Muscle of leg (tissue), 11 donors: Measurements from ENCODE around the gene SOWAHA. TPM values are rescaled to one million over a fixed set of nuclear protein-coding genes. Genes with fewer than 3 reads are reported as not detected.

Experiments
- DNase-seq: peaks from one replicate; pipeline ENCODE4 v3.0.0; 2013
- H3K27ac ChIP-seq: one replicate; pipeline ENCODE4 v1.5.1; 2013; ENCODE audit warnings: mild to moderate bottlenecking, low read length, control low read depth
- H3K27me3 ChIP-seq: one replicate; pipeline ENCODE4 v1.6.1; 2013; ENCODE audit warnings: low read length; ENCODE audit not compliant: control insufficient read depth, insufficient read depth
- H3K36me3 ChIP-seq: one replicate; pipeline ENCODE4 v1.6.1; 2013; ENCODE audit warnings: low read length; ENCODE audit not compliant: control insufficient read depth, insufficient read depth
- H3K4me1 ChIP-seq: one replicate; pipeline ENCODE4 v1.6.1; 2013; ENCODE audit warnings: low read length; ENCODE audit not compliant: control insufficient read depth, insufficient read depth
- H3K4me3 ChIP-seq: one replicate; pipeline ENCODE4 v1.5.1; 2013; ENCODE audit warnings: low read length, control low read depth
- H3K9me3 ChIP-seq: replicated peaks from 2 replicates; pipeline ENCODE4 v1.6.1; 2013; ENCODE audit warnings: low read depth, low read length; ENCODE audit not compliant: control insufficient read depth
- WGBS: methylation state at CpG from one replicate; pipeline ENCODE4 v1.1.5; 2013; ENCODE audit warnings: missing lambda C conversion rate; ENCODE audit not compliant: insufficient coverage; 5-methylcytosine and 5-hydroxymethylcytosine counted together
- polyA plus RNA-seq, 8 donors: library from polyadenylated mRNA; unstranded; fragments of 120-200 nt; gene quantifications; one replicate each; pipeline versions ENCODE4 v1.2.1 to v1.2.3, GENCODE V29; 2013; ENCODE audit warnings: inconsistent platforms in 1 of 8, low replicate concordance in 1 of 8; ENCODE audit not compliant: insufficient read length in 8 of 8, insufficient read depth in 1 of 8
- total RNA-seq: library from RNA; stranded (reverse); fragments of 120-200 nt; gene quantifications from one replicate; pipeline ENCODE4 v1.2.4, GENCODE V29; 2013

Gene SOWAHA
- total and polyA plus RNA-seq, 9 donors: 0.04 to 2.5 (median 0.11) TPM; not detected in 1

- 87% methylated on average over 3 of the region's 3 CpGs for WGBS
- no peak overlapping the region for H3K27ac ChIP-seq
- H3K27me3 ChIP-seq: peaks cover 73% of the 10 kb centered on the region
- H3K9me3 ChIP-seq: no peaks in the 10 kb centered on the region
- no peaks in the 10 kb centered on the region for H3K36me3 ChIP-seq
- DNase-seq: no peak
- peaks cover 35% of the 10 kb centered on the region for H3K4me1 ChIP-seq
- H3K4me3 ChIP-seq: no peak overlapping the region
Observed at GRCh38 chr5:132824426-132824825, 11.3 kb downstream of the SOWAHA start.

GRCh38 chr5:132825033-132825833, 12.1 kb downstream of the SOWAHA start:
- H3K36me3 ChIP-seq: no peaks in the 10 kb centered on the region
- DNase-seq: no peak
- WGBS: 26% methylated on average over 67 of the region's 71 CpGs
- H3K4me3 ChIP-seq: no peak overlapping the region
- no peak overlapping the region for H3K27ac ChIP-seq
- H3K9me3 ChIP-seq: no peaks in the 10 kb centered on the region
- peaks cover 71% of the 10 kb centered on the region for H3K27me3 ChIP-seq
- H3K4me1 ChIP-seq: peaks cover 34% of the 10 kb centered on the region

- peaks cover 36% of the 10 kb centered on the region for H3K4me1 ChIP-seq
- H3K27me3 ChIP-seq: peaks cover 69% of the 10 kb centered on the region
- no peak overlapping the region for H3K27ac ChIP-seq
- no peak overlapping the region for H3K4me3 ChIP-seq
- WGBS: 23% methylated on average over 37 of the region's 43 CpGs
- DNase-seq: no peak
- H3K36me3 ChIP-seq: no peaks in the 10 kb centered on the region
- no peaks in the 10 kb centered on the region for H3K9me3 ChIP-seq
Observed at GRCh38 chr5:132825834-132826391, 12.8 kb downstream of the SOWAHA start.

- H3K4me3 ChIP-seq: no peak overlapping the region
- H3K36me3 ChIP-seq: no peaks in the 10 kb centered on the region
- DNase-seq: no peak
- WGBS: 80% methylated on average over 4 of the region's 6 CpGs
- peaks cover 72% of the 10 kb centered on the region for H3K27me3 ChIP-seq
- peaks cover 38% of the 10 kb centered on the region for H3K4me1 ChIP-seq
- no peak overlapping the region for H3K27ac ChIP-seq
- H3K9me3 ChIP-seq: no peaks in the 10 kb centered on the region
Observed at GRCh38 chr5:132826424-132827082, 13.5 kb downstream of the SOWAHA start.

GRCh38 chr5:132827943-132828673, 15.0 kb downstream of the SOWAHA start:
- Histone ChIP-seq H3K27me3 (peaks cover 67% of the 10 kb centered on the region), H3K36me3 (no peaks in the 10 kb centered on the region), H3K9me3 (no peaks in the 10 kb centered on the region), H3K4me1 (peaks cover 31% of the 10 kb centered on the region), H3K27ac (no peak overlapping the region), H3K4me3 (no peak overlapping the region)
- 100% methylated on average over 1 of the region's 4 CpGs for WGBS
- DNase-seq: no peak

- peaks cover 63% of the 10 kb centered on the region for H3K27me3 ChIP-seq
- H3K36me3 ChIP-seq: no peaks in the 10 kb centered on the region
- no peak overlapping the region for H3K4me3 ChIP-seq
- no peak overlapping the region for H3K27ac ChIP-seq
- H3K4me1 ChIP-seq: peaks cover 25% of the 10 kb centered on the region
- WGBS: 84% methylated on average over 3 of the region's 4 CpGs
- DNase-seq: no peak
- H3K9me3 ChIP-seq: no peaks in the 10 kb centered on the region
Observed at GRCh38 chr5:132828846-132829494, 15.9 kb downstream of the SOWAHA start.

GRCh38 chr5:132829742-132830435, 16.8 kb downstream of the SOWAHA start:
- H3K4me3 ChIP-seq: peak overlapping the region; percentile 48
- DNase-seq: peak; percentile 82
- WGBS: 3% methylated on average over 75 of the region's 75 CpGs
- no peaks in the 10 kb centered on the region for H3K9me3 ChIP-seq
- peaks cover 54% of the 10 kb centered on the region for H3K27me3 ChIP-seq
- peaks cover 25% of the 10 kb centered on the region for H3K4me1 ChIP-seq
- H3K27ac ChIP-seq: no peak overlapping the region
- no peaks in the 10 kb centered on the region for H3K36me3 ChIP-seq

GRCh38 chr5:132830436-132831094, 17.5 kb downstream of the SOWAHA start, which contains the start of gene SHROOM1:
SHROOM1 (minus strand) TSS chr5:132830647; CDS start chr5:132826140, 4,507 bp downstream.
- WGBS: 2% methylated on average over 78 of the region's 78 CpGs
- H3K4me1 ChIP-seq: peaks cover 23% of the 10 kb centered on the region
- H3K36me3 ChIP-seq: no peaks in the 10 kb centered on the region
- peaks cover 49% of the 10 kb centered on the region for H3K27me3 ChIP-seq
- no peak within 1 kb of the TSS for H3K27ac ChIP-seq
- DNase-seq: peak; percentile 65
- no peaks in the 10 kb centered on the region for H3K9me3 ChIP-seq
- H3K4me3 ChIP-seq: peak within 1 kb of the TSS; percentile 48
